ENCODE measurements around the gene ATP8A2. TPM values are rescaled to one million over a fixed set of nuclear protein-coding genes. Genes with fewer than 3 reads are reported as not detected.
A peak's percentile ranks its signal among the peaks of the same experiment; 100 is the strongest.

ATP8A2 gene
- total RNA-seq, 1 donor from 2014 or later, result not detected

DNA sequence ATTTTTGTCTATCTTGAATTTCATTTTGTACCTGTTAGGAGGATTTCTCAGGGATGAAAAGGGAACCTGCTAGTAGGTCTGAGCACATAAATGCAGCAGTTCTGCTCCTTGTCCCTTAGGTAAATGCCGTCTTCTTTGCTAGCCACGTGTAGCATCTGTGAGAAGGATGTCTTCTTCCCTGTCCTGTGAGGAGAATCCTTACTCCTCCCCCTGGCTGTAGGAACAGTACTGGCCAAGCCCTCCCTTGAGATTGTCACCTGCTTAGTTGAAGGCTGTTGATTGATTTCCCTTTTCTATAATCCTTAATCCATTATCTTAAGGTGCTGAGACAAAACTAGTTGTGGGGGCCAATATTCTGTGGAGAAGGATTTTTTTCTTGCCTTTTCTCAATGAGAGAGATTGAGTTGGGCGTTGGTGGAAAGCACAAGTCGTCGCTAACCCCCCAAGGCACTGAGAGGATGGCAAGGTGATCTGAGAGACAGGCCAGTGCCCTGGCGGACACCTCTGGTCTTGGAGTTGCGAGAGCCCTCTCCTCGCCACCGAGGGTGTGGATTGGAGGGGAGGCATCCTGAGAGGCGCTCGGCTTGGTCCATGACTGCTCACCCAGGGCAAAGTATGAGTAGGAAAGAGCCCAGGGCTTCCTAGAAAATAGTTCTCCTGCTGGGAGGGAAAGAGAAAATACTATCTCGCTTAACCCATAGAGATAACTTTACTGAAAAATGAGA, 216.7 kb downstream of the ATP8A2 start:
- DNase-seq (ENCODE audit: low read depth) (no peak), FAIRE-seq (no peak)
- Histone ChIP-seq H3K27me3 (ENCODE audit: control insufficient read depth, insufficient read depth, low read length) (no peaks in the 10 kb centered on the region), H3K36me3 (ENCODE audit: control insufficient read depth, insufficient read depth, low read length) (no peaks in the 10 kb centered on the region), H3K4me3 (ENCODE audit: low read depth, low read length) (no peak overlapping the region)
- TF ChIP-seq CTCF (IDR thresholded peaks at IDR 0.05; ENCODE audit: insufficient read depth, low read length, severe bottlenecking), result no peak

DNA sequence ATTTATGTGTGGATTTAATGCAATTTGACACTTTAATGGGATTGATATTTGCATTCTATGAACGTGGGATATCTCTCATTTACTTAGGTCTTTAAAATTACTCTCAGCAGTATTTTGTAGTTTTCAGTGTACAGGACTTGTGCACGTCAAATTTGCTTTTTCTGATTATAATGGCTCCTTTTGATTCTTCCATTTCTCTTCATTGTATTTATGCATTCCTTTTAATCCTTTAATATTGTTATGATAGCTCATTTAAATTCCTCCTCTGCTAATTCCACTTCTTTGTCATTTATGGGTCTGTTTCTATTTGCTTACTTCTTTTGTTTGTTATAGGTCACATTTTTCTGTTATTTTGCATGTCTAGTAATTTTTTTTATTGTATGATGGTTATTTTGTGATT, 226.6 kb downstream of the ATP8A2 start:
- no peaks in the 10 kb centered on the region for H3K27me3 ChIP-seq (ENCODE audit: control insufficient read depth, insufficient read depth, low read length)
- no peaks in the 10 kb centered on the region for H3K36me3 ChIP-seq (ENCODE audit: control insufficient read depth, insufficient read depth, low read length)
- DNase-seq (ENCODE audit: low read depth) (no peak), FAIRE-seq (no peak)
- no peak overlapping the region for H3K4me3 ChIP-seq (ENCODE audit: low read depth, low read length)
- TF ChIP-seq CTCF (IDR thresholded peaks at IDR 0.05; ENCODE audit: insufficient read depth, low read length, severe bottlenecking), result no peak

DNA sequence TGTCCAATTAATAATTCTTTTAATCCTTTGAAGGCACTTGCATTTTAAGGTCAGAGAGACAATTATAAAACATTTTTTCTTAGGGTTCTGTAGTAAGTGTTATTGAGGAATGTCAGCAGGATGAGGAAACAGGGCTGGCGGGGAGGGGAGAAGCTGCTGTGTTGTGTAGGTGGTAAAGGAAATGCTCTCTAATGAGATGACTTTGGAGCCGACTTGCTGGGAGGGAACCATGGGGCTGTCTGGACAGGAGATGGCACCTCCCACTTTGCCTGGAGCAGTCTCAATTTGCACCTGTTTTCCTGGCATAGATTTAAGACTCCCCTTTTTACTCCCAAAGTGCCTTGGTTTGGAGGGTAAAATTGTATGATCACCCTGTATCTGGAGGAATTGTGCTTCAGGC, 230.4 kb downstream of the ATP8A2 start:
- H3K36me3 ChIP-seq (ENCODE audit: control insufficient read depth, insufficient read depth, low read length), result no peaks in the 10 kb centered on the region
- TF ChIP-seq CTCF (IDR thresholded peaks at IDR 0.05; ENCODE audit: insufficient read depth, low read length, severe bottlenecking), result no peak
- DNase-seq (ENCODE audit: low read depth) (peak; percentile 1), FAIRE-seq (no peak)
- no peaks in the 10 kb centered on the region for H3K27me3 ChIP-seq (ENCODE audit: control insufficient read depth, insufficient read depth, low read length)
- no peak overlapping the region for H3K4me3 ChIP-seq (ENCODE audit: low read depth, low read length)

DNA sequence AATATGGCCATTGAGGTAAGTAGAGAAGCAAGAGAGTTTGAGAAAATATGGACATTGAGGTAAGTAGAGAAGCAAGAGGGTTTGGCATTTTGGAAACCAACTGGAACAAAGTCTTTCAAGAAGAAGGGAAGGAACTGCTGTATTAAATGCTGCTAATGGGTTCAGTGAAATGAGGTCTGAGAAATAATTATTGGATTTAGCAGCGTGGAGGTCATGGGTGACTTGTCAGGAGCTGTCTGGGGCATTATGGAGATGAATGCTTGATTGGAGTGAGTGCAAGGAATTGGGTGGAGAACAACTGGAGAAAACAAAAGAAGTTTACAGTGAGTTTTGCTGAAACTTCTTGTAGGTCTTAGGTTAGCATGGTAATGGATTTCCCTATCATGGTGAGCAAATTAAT, 232.3 kb downstream of the ATP8A2 start:
- no peak for TF ChIP-seq CTCF (IDR thresholded peaks at IDR 0.05; ENCODE audit: insufficient read depth, low read length, severe bottlenecking)
- DNase-seq (ENCODE audit: low read depth), result no peak
- Histone ChIP-seq H3K4me3 (ENCODE audit: low read depth, low read length) (no peak overlapping the region), H3K36me3 (ENCODE audit: control insufficient read depth, insufficient read depth, low read length) (no peaks in the 10 kb centered on the region), H3K27me3 (ENCODE audit: control insufficient read depth, insufficient read depth, low read length) (no peaks in the 10 kb centered on the region)
- no peak for FAIRE-seq

GRCh38 chr13:25607096-25607495, 235.3 kb downstream of the ATP8A2 start:
- Histone ChIP-seq H3K27me3 (ENCODE audit: control insufficient read depth, insufficient read depth, low read length) (no peaks in the 10 kb centered on the region), H3K4me3 (ENCODE audit: low read depth, low read length) (no peak overlapping the region), H3K36me3 (ENCODE audit: control insufficient read depth, insufficient read depth, low read length) (no peaks in the 10 kb centered on the region)
- no peak for TF ChIP-seq CTCF (IDR thresholded peaks at IDR 0.05; ENCODE audit: insufficient read depth, low read length, severe bottlenecking)
- no peak for DNase-seq (ENCODE audit: low read depth)
- FAIRE-seq, result no peak

- Histone ChIP-seq H3K4me3 (ENCODE audit: low read depth, low read length) (no peak overlapping the region), H3K27me3 (ENCODE audit: control insufficient read depth, insufficient read depth, low read length) (no peaks in the 10 kb centered on the region), H3K36me3 (ENCODE audit: control insufficient read depth, insufficient read depth, low read length) (no peaks in the 10 kb centered on the region)
- DNase-seq (ENCODE audit: low read depth) (no peak), FAIRE-seq (no peak)
- TF ChIP-seq CTCF (IDR thresholded peaks at IDR 0.05; ENCODE audit: insufficient read depth, low read length, severe bottlenecking), result no peak
Observed at GRCh38 chr13:25608181-25608580, 236.4 kb downstream of the ATP8A2 start.
